Measurements from ENCODE around the gene FAM118A. TPM values are rescaled to one million over a fixed set of nuclear protein-coding genes. Genes with fewer than 3 reads are reported as not detected.

The FAM118A gene
- total RNA-seq, 1 experiment from 2014 or later: 37.9 TPM

GRCh38 chr22:45317551-45318167, 7.9 kb downstream of the FAM118A start:
- H3K27ac ChIP-seq (ENCODE audit: insufficient read length, low read depth, low read length): no peak overlapping the region
- peak; percentile 46 for TF ChIP-seq CTCF (conservative IDR thresholded peaks at IDR 0.05)
- Mint-ChIP-seq H3K36me3 (ENCODE audit: insufficient read depth in 1 of 3, low read depth in 3 of 3) (peaks cover 0 to 9% (median 7%) of the 10 kb centered on the region in 3 experiments; a peak in 5 of 7 replicates), H3K4me3 (no peak overlapping the region), H3K4me1 (peaks cover 25 to 34% of the 10 kb centered on the region in 2 experiments), H3K27ac (peak overlapping the region in 2 of 3 experiments; percentile 7 to 68; a peak in 2 of 7 replicates), H3K27me3 (ENCODE audit: low read depth) (no peaks in the 10 kb centered on the region), H3K9me3 (no peaks in the 10 kb centered on the region)
- no peak overlapping the region for H2BK5ac ChIP-seq (ENCODE audit: insufficient read length, low read length)
- H2AK5ac ChIP-seq (ENCODE audit: insufficient read length, low read length): no peak overlapping the region
- H3K14ac ChIP-seq (ENCODE audit: insufficient read depth, low read length): no peak overlapping the region
- no peak overlapping the region for H3K4me2 ChIP-seq (ENCODE audit: insufficient read depth, insufficient read length, low read length)
- H2AFZ ChIP-seq (ENCODE audit: low read length): no peak overlapping the region
- no peak overlapping the region for H3T11ph ChIP-seq (ENCODE audit: low read length)
- no peaks in the 10 kb centered on the region for H3K27me3 ChIP-seq (ENCODE audit: insufficient read depth, low read length)
- no peak overlapping the region for H2BK20ac ChIP-seq (ENCODE audit: low read depth, low read length, poor library complexity, severe bottlenecking)
- no peaks in the 10 kb centered on the region; the same call in 1 of the 2 replicates for H3K79me2 ChIP-seq (ENCODE audit: insufficient read depth, low read length)
- no CpG with 5 or more reads among the region's 19 CpGs for WGBS (ENCODE audit: extremely low coverage, insufficient read length, low lambda C conversion rate)
- no peaks in the 10 kb centered on the region; the same call in 1 of the 2 replicates for H3K4me1 ChIP-seq (ENCODE audit: insufficient read depth, low read length)
- H2BK15ac ChIP-seq (ENCODE audit: low read depth, low read length): no peak overlapping the region
- H3K56ac ChIP-seq (ENCODE audit: insufficient read length, low read depth, low read length): no peak overlapping the region
- peak; percentile 63 for DNase-seq
- H2BK12ac ChIP-seq (ENCODE audit: insufficient read length, low read depth, low read length): no peak overlapping the region
- no peak overlapping the region; the same call in 1 of the 2 replicates for H3K4ac ChIP-seq (ENCODE audit: low read depth, low read length)
- no peaks in the 10 kb centered on the region for H4K20me1 ChIP-seq (ENCODE audit: control insufficient read depth, insufficient read depth, insufficient read length)
- no peaks in the 10 kb centered on the region for H3K23me2 ChIP-seq (ENCODE audit: insufficient read length, low read depth, low read length, poor library complexity, severe bottlenecking)
- peaks cover 5% of the 10 kb centered on the region for H3K79me1 ChIP-seq (ENCODE audit: insufficient read depth, low read depth, low read length, poor library complexity, severe bottlenecking)
- H3K23ac ChIP-seq (ENCODE audit: insufficient read length, low read depth, low read length): no peak overlapping the region
- H4K91ac ChIP-seq (ENCODE audit: insufficient read length, low read depth, low read length): no peak overlapping the region
- no peak overlapping the region for H4K5ac ChIP-seq (ENCODE audit: insufficient read length, low read depth, low read length)
- H2BK120ac ChIP-seq (ENCODE audit: low read depth, low read length, poor library complexity, severe bottlenecking): peak overlapping the region; percentile 26
- no peak overlapping the region for H3K9ac ChIP-seq (ENCODE audit: extremely low read depth, insufficient read length, low read length)
- H4K8ac ChIP-seq (replicated peaks; ENCODE audit: insufficient read length, low read depth, low read length): no peak overlapping the region
- no peak overlapping the region for H3K18ac ChIP-seq (ENCODE audit: insufficient read length, low read depth, low read length)
- no peaks in the 10 kb centered on the region for H3K9me3 ChIP-seq (ENCODE audit: control insufficient read depth, low read depth, low read length)
